Body of pancreas (tissue), 4 donors: ENCODE data around the gene MPHOSPH9. TPM values are rescaled to one million over a fixed set of nuclear protein-coding genes. Genes with fewer than 3 reads are reported as not detected.

ENCODE experiments used
- ATAC-seq: fragments of 150-250 bp; one replicate; pipeline ENCODE4 v1.9.1; 2016
- DNase-seq, 4 donors: peaks; one replicate each; pipeline ENCODE4 v3.0.0-alpha.2; 2019
- H3K27ac ChIP-seq, 4 donors: fragments of 200-600 bp; sonication (generic); 1 replicate in 3 of 4; 2 replicates in 1 of 4; pipeline versions ENCODE4 v1.5.1 to v1.6.1; 2016 to 2019; ENCODE audit warnings: mild to moderate bottlenecking in 1 of 4, mixed read lengths in 1 of 4, moderate library complexity in 1 of 4
- H3K27me3 ChIP-seq, 2 donors: fragments of 200-600 bp; sonication (generic); one replicate each; pipeline ENCODE4 v1.6.0; 2016; ENCODE audit warnings: mild to moderate bottlenecking in 1 of 2
- H3K36me3 ChIP-seq, 2 donors: fragments of 200-600 bp; sonication (generic); replicated peaks in 1 of 2; 2 replicates each; pipeline ENCODE4 v1.5.1; 2016; ENCODE audit warnings: low read depth in 2 of 2; ENCODE audit not compliant: insufficient read depth in 1 of 2
- H3K4me1 ChIP-seq: fragments of 200-600 bp; sonication (generic); one replicate; pipeline ENCODE4 v1.6.0; 2016
- H3K4me3 ChIP-seq, 2 donors: fragments of 200-600 bp; sonication (generic); 1 replicate in 1 of 2; 2 replicates in 1 of 2; pipeline ENCODE4 v1.5.1; 2016 to 2019
- H3K9me3 ChIP-seq, 3 donors: fragments of 200-600 bp; sonication (generic); 1 replicate in 2 of 3; 2 replicates in 1 of 3; pipeline ENCODE4 v1.5.1; 2016
- CTCF ChIP-seq, 7 experiments: fragments of 450-650 bp in 4 of 7; fragments of 200-600 bp in 3 of 7; sonication (generic) in 3 of 7; IDR thresholded peaks; one replicate each; pipeline ENCODE4 v1.5.1; 2016 to 2019; ENCODE audit warnings: antibody characterized with exemption in 7 of 7
- POLR2A ChIP-seq, 3 donors: fragments of 450-650 bp; IDR thresholded peaks; one replicate each; pipeline ENCODE4 v1.6.1; 2016; ENCODE audit warnings: antibody characterized with exemption in 3 of 3, mild to moderate bottlenecking in 2 of 3
- WGBS, 2 donors: methylation state at CpG; one replicate each; pipeline ENCODE4 v1.1.5; 2017; 5-methylcytosine and 5-hydroxymethylcytosine counted together
- intact Hi-C: fragments of 100-400 bp; cut with DNase I; formaldehyde crosslinking; loops from one replicate; pipeline ENCODE4 v1.15.1; 2023
- total RNA-seq, 2 donors: library from RNA; depleted of rRNA; stranded (reverse); fragments of >200 nt; gene quantifications; one replicate each; pipeline ENCODE4 v1.1.0, GENCODE V29; 2016

MPHOSPH9 gene
- total RNA-seq, 2 donors from 2014 or later = 13.5 to 42.5 TPM

GRCh38 chr12:123139926-123140675 is 92.8 kb downstream of the MPHOSPH9 start:
- peak overlapping the region in 3 of 4 donors; percentile 31 to 82 (median 77) for H3K27ac ChIP-seq
- no peaks in the 10 kb centered on the region for H3K27me3 ChIP-seq
- no peaks in the 10 kb centered on the region for H3K9me3 ChIP-seq
- peaks cover 43% of the 10 kb centered on the region for H3K4me1 ChIP-seq
- ATAC-seq = peak; percentile 19
- WGBS, 2 donors = 68 to 69% methylated on average over 5 to 6 of the region's 6 CpGs
- no peaks in the 10 kb centered on the region for H3K36me3 ChIP-seq
- H3K4me3 ChIP-seq = no peak overlapping the region
- DNase-seq = peak in 1 of 4 donors; percentile 39
- no peak for TF ChIP-seq POLR2A (IDR thresholded peaks at IDR 0.05)
- intact Hi-C loops = no loop called here

- H3K27ac ChIP-seq = no peak overlapping the region
- no peaks in the 10 kb centered on the region for H3K9me3 ChIP-seq
- peaks cover 29% of the 10 kb centered on the region for H3K4me1 ChIP-seq
- no peak overlapping the region for H3K4me3 ChIP-seq
- intact Hi-C loops = no loop called here
- no peaks in the 10 kb centered on the region for H3K36me3 ChIP-seq
- DNase-seq = no peak
- no peaks in the 10 kb centered on the region for H3K27me3 ChIP-seq
- 71 to 82% methylated on average over 7 to 8 of the region's 8 CpGs for WGBS, 2 donors
- TF ChIP-seq POLR2A (IDR thresholded peaks at IDR 0.05) = no peak
- TF ChIP-seq CTCF (IDR thresholded peaks at IDR 0.05) = no peak
- no peak for ATAC-seq
Measured at GRCh38 chr12:123135688-123136087, 97.3 kb downstream of the MPHOSPH9 start.

- H3K9me3 ChIP-seq = no peaks in the 10 kb centered on the region
- ATAC-seq (no peak), DNase-seq (no peak)
- 93 to 95% methylated on average over 6 of the region's 6 CpGs for WGBS, 2 donors
- peaks cover 21% of the 10 kb centered on the region for H3K4me1 ChIP-seq
- H3K4me3 ChIP-seq = no peak overlapping the region
- H3K27me3 ChIP-seq = no peaks in the 10 kb centered on the region
- intact Hi-C loops = no loop called here
- H3K27ac ChIP-seq = no peak overlapping the region
- no peak for TF ChIP-seq CTCF (IDR thresholded peaks at IDR 0.05)
- TF ChIP-seq POLR2A (IDR thresholded peaks at IDR 0.05) = no peak
- no peaks in the 10 kb centered on the region for H3K36me3 ChIP-seq
Measured at GRCh38 chr12:123134826-123135225, 98.1 kb downstream of the MPHOSPH9 start.

- 94 to 100% methylated on average over 5 to 9 of the region's 9 CpGs for WGBS, 2 donors
- Histone ChIP-seq H3K27me3 (no peaks in the 10 kb centered on the region), H3K4me1 (peaks cover 17% of the 10 kb centered on the region), H3K36me3 (no peaks in the 10 kb centered on the region), H3K4me3 (no peak overlapping the region), H3K9me3 (no peaks in the 10 kb centered on the region), H3K27ac (no peak overlapping the region)
- ATAC-seq (no peak), DNase-seq (no peak)
- TF ChIP-seq POLR2A (IDR thresholded peaks at IDR 0.05) = no peak
- no peak for TF ChIP-seq CTCF (IDR thresholded peaks at IDR 0.05)
- intact Hi-C loops = no loop called here
Measured at GRCh38 chr12:123134271-123134671, 98.7 kb downstream of the MPHOSPH9 start.

- Histone ChIP-seq H3K27me3 (no peaks in the 10 kb centered on the region), H3K4me3 (no peak overlapping the region), H3K36me3 (no peaks in the 10 kb centered on the region), H3K4me1 (peaks cover 17% of the 10 kb centered on the region), H3K27ac (no peak overlapping the region), H3K9me3 (no peaks in the 10 kb centered on the region)
- WGBS, 2 donors = 86 to 91% methylated on average over 9 of the region's 9 CpGs
- intact Hi-C loops = no loop called here
- DNase-seq = no peak
- no peak for TF ChIP-seq POLR2A (IDR thresholded peaks at IDR 0.05)
- TF ChIP-seq CTCF (IDR thresholded peaks at IDR 0.05) = no peak
- no peak for ATAC-seq
Measured at GRCh38 chr12:123133701-123134100, 99.2 kb downstream of the MPHOSPH9 start.
